ENCODE measurements around the gene SLAMF9. TPM values are rescaled to one million over a fixed set of nuclear protein-coding genes. Genes with fewer than 3 reads are reported as not detected.

The SLAMF9 gene
- total RNA-seq, 1 experiment from 2014 or later, result not detected

GRCh38 chr1:159935719-159936272 is 18.2 kb downstream of the SLAMF9 start:
- CTCF ChIA-PET, result interaction anchor here (1.2 to 2.1 kb wide), 3 partner anchors 68 to 72 kb away, joined by 3 to 12 read pairs (median 5); no protein-coding TSS in a partner anchor
- intact Hi-C loops (cut with micrococcal nuclease; ENCODE audit: unreplicated experiment), result loop anchor here (1.0 kb wide), 1 partner anchor 71 kb away; no protein-coding TSS in a partner anchor
- DNase-seq (ENCODE audit: low read depth, low spot score), result no peak
- no peak for ATAC-seq
- H3K4me3 ChIP-seq (ENCODE audit: low read depth in 2 of 2, low read length in 2 of 2), result no peak overlapping the region
- H3K27me3 ChIP-seq (ENCODE audit: control insufficient read depth, insufficient read depth, low read length), result no peaks in the 10 kb centered on the region
- no peaks in the 10 kb centered on the region for H3K9me3 ChIP-seq (ENCODE audit: control insufficient read depth, insufficient read depth, low read depth, low read length)
- H3K4me1 ChIP-seq (ENCODE audit: control insufficient read depth, insufficient read depth, low read length), result peaks cover 17% of the 10 kb centered on the region
- TF ChIP-seq TCF7L2 (IDR thresholded peaks at IDR 0.05; ENCODE audit: low read depth, low read length), result no peak
- no peak for TF ChIP-seq SIN3A (IDR thresholded peaks at IDR 0.05; ENCODE audit: borderline replicate concordance, insufficient read depth, low read depth, low read length)
- peak; percentile 85 to 86 for TF ChIP-seq REST (IDR thresholded peaks at IDR 0.05; ENCODE audit: insufficient read depth in 1 of 2, low read depth in 2 of 2, low read length in 1 of 2)
- TF ChIP-seq, protein P1, sequence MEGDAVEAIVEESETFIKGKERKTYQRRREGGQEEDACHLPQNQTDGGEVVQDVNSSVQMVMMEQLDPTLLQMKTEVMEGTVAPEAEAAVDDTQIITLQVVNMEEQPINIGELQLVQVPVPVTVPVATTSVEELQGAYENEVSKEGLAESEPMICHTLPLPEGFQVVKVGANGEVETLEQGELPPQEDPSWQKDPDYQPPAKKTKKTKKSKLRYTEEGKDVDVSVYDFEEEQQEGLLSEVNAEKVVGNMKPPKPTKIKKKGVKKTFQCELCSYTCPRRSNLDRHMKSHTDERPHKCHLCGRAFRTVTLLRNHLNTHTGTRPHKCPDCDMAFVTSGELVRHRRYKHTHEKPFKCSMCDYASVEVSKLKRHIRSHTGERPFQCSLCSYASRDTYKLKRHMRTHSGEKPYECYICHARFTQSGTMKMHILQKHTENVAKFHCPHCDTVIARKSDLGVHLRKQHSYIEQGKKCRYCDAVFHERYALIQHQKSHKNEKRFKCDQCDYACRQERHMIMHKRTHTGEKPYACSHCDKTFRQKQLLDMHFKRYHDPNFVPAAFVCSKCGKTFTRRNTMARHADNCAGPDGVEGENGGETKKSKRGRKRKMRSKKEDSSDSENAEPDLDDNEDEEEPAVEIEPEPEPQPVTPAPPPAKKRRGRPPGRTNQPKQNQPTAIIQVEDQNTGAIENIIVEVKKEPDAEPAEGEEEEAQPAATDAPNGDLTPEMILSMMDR (IDR thresholded peaks at IDR 0.05), result no peak
- TF ChIP-seq POLR2AphosphoS5 (IDR thresholded peaks at IDR 0.05; ENCODE audit: low read depth, low read length), result no peak
- H3K27ac ChIP-seq (ENCODE audit: low read length), result no peak overlapping the region
- POLR2A ChIA-PET, result no interaction called here
- in situ Hi-C loops (cut with HindIII; ENCODE audit: low pct_unique_long_range_greater_than_20kb, low sequenced_read_pairs), result no loop called here
- no TSS peak for BruUV-seq (replicated peaks)
- no peaks in the 10 kb centered on the region for H3K36me3 ChIP-seq (ENCODE audit: control insufficient read depth, insufficient read depth, low read length)

- ATAC-seq, result no peak
- H3K9me3 ChIP-seq (ENCODE audit: control insufficient read depth, insufficient read depth, low read depth, low read length), result no peaks in the 10 kb centered on the region
- DNase-seq (ENCODE audit: low read depth, low spot score), result no peak
- BruUV-seq (replicated peaks), result no TSS peak
- H3K27me3 ChIP-seq (ENCODE audit: control insufficient read depth, insufficient read depth, low read length), result no peaks in the 10 kb centered on the region
- H3K36me3 ChIP-seq (ENCODE audit: control insufficient read depth, insufficient read depth, low read length), result no peaks in the 10 kb centered on the region
- ChIA-PET POLR2A (no interaction called here), CTCF (interaction anchor here (1.7 to 2.1 kb wide), 2 partner anchors 71 to 72 kb away, joined by 5 to 12 read pairs; no protein-coding TSS in a partner anchor)
- in situ Hi-C loops (cut with HindIII; ENCODE audit: low pct_unique_long_range_greater_than_20kb, low sequenced_read_pairs) (no loop called here), intact Hi-C loops (cut with micrococcal nuclease; ENCODE audit: unreplicated experiment) (no loop called here)
- no peak overlapping the region for H3K27ac ChIP-seq (ENCODE audit: low read length)
- TF ChIP-seq, protein P1 (IDR thresholded peaks at IDR 0.05), result no peak
- TF ChIP-seq REST (IDR thresholded peaks at IDR 0.05; ENCODE audit: insufficient read depth in 1 of 2, low read depth in 2 of 2, low read length in 1 of 2) (no peak), SIN3A (IDR thresholded peaks at IDR 0.05; ENCODE audit: borderline replicate concordance, insufficient read depth, low read depth, low read length) (no peak), TCF7L2 (IDR thresholded peaks at IDR 0.05; ENCODE audit: low read depth, low read length) (no peak), POLR2AphosphoS5 (IDR thresholded peaks at IDR 0.05; ENCODE audit: low read depth, low read length) (no peak)
- no peak overlapping the region for H3K4me3 ChIP-seq (ENCODE audit: low read depth in 2 of 2, low read length in 2 of 2)
- peaks cover 17% of the 10 kb centered on the region for H3K4me1 ChIP-seq (ENCODE audit: control insufficient read depth, insufficient read depth, low read length)
These were observed 18.7 kb downstream of the SLAMF9 start for GRCh38 chr1:159935305-159935704.
